ENCODE measurements around the gene MBD1. TPM values are rescaled to one million over a fixed set of nuclear protein-coding genes. Genes with fewer than 3 reads are reported as not detected.

Gene MBD1
- total and polyA plus RNA-seq, 2 of the 13 experiments (the other 11 are each of a cell fraction or from before 2014, with no cell fraction given): 25.5 to 28.6 TPM

DNA sequence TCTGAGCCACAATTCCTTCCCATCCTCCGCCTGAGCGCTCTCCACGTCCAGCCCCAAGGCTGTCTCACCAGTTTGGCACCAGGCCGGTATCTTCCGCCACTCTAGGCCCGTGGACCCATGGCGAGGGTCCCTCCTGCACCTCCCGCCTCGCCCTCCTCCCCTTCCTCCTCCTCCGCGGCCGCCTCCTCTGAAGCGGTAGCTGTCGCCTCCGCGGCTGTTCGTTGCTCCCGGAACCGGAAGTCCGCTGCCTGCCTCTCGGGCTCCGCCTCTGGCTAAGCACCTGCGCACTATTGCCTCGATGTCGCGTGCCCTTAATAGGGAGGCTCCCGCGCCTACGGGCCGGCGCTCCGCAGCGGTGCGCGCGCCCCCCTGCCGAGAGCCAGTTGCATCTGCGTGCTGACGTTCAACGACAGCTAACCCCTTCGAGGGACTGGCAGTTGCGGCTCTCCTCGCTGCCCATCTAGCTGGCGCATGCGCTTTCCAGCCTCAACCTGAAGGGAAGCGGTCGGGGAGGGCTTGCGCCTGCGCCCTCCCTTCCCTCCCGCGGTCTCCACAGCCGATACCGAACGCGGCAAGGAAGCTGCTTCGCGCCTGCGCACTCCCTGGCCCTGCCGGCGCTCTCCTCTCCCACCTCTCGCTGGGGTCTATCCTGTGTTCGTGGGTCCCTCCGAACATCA lies at the start of gene MBD1 (continued):
- no peak for TF ChIP-seq ZC3H4 (CRISPR knock-in tag; IDR thresholded peaks at IDR 0.05; ENCODE audit: borderline replicate concordance)
- TF ChIP-seq MEIS2 (CRISPR knock-in tag; IDR thresholded peaks at IDR 0.05): peak; percentile 79; the same call in 1 of the 2 replicates
- TF ChIP-seq, protein P1, sequence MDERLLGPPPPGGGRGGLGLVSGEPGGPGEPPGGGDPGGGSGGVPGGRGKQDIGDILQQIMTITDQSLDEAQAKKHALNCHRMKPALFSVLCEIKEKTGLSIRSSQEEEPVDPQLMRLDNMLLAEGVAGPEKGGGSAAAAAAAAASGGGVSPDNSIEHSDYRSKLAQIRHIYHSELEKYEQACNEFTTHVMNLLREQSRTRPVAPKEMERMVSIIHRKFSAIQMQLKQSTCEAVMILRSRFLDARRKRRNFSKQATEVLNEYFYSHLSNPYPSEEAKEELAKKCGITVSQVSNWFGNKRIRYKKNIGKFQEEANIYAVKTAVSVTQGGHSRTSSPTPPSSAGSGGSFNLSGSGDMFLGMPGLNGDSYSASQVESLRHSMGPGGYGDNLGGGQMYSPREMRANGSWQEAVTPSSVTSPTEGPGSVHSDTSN (CRISPR knock-in tag; IDR thresholded peaks at IDR 0.05): no peak
- TF ChIP-seq, protein P2, sequence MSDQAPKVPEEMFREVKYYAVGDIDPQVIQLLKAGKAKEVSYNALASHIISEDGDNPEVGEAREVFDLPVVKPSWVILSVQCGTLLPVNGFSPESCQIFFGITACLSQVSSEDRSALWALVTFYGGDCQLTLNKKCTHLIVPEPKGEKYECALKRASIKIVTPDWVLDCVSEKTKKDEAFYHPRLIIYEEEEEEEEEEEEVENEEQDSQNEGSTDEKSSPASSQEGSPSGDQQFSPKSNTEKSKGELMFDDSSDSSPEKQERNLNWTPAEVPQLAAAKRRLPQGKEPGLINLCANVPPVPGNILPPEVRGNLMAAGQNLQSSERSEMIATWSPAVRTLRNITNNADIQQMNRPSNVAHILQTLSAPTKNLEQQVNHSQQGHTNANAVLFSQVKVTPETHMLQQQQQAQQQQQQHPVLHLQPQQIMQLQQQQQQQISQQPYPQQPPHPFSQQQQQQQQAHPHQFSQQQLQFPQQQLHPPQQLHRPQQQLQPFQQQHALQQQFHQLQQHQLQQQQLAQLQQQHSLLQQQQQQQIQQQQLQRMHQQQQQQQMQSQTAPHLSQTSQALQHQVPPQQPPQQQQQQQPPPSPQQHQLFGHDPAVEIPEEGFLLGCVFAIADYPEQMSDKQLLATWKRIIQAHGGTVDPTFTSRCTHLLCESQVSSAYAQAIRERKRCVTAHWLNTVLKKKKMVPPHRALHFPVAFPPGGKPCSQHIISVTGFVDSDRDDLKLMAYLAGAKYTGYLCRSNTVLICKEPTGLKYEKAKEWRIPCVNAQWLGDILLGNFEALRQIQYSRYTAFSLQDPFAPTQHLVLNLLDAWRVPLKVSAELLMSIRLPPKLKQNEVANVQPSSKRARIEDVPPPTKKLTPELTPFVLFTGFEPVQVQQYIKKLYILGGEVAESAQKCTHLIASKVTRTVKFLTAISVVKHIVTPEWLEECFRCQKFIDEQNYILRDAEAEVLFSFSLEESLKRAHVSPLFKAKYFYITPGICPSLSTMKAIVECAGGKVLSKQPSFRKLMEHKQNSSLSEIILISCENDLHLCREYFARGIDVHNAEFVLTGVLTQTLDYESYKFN (CRISPR knock-in tag; conservative IDR thresholded peaks at IDR 0.05): no peak; the same call in 1 of the 2 replicates
- TF ChIP-seq, protein P3, sequence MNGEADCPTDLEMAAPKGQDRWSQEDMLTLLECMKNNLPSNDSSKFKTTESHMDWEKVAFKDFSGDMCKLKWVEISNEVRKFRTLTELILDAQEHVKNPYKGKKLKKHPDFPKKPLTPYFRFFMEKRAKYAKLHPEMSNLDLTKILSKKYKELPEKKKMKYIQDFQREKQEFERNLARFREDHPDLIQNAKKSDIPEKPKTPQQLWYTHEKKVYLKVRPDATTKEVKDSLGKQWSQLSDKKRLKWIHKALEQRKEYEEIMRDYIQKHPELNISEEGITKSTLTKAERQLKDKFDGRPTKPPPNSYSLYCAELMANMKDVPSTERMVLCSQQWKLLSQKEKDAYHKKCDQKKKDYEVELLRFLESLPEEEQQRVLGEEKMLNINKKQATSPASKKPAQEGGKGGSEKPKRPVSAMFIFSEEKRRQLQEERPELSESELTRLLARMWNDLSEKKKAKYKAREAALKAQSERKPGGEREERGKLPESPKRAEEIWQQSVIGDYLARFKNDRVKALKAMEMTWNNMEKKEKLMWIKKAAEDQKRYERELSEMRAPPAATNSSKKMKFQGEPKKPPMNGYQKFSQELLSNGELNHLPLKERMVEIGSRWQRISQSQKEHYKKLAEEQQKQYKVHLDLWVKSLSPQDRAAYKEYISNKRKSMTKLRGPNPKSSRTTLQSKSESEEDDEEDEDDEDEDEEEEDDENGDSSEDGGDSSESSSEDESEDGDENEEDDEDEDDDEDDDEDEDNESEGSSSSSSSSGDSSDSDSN (CRISPR knock-in tag; IDR thresholded peaks at IDR 0.05): peak; percentile 68; the same call in 1 of the 2 replicates
- no peak for TF ChIP-seq MTA3 (CRISPR knock-in tag; IDR thresholded peaks at IDR 0.05)
- peak; percentile 83 for TF ChIP-seq SRSF1 (optimal IDR thresholded peaks at IDR 0.05; ENCODE audit: low read depth, low read length)
- peak; percentile 79; the same call in 1 of the 2 replicates for TF ChIP-seq YEATS4 (CRISPR knock-in tag; IDR thresholded peaks at IDR 0.05; ENCODE audit: borderline replicate concordance)
- 0 out of 4 replicates have a peak, but pooled peaks of 1 of the 2 experiments have one; percentile 33 for TF ChIP-seq NR2F1 (CRISPR knock-in tag; IDR thresholded peaks at IDR 0.05)
- peak; percentile 95 for TF ChIP-seq ZSCAN21 (CRISPR knock-in tag; IDR thresholded peaks at IDR 0.05; ENCODE audit: borderline replicate concordance)
- 0 out of 2 replicates have a peak, but pooled peaks have one; percentile 35 for TF ChIP-seq ZNF547 (CRISPR knock-in tag; IDR thresholded peaks at IDR 0.05)
- TF ChIP-seq, protein P4, sequence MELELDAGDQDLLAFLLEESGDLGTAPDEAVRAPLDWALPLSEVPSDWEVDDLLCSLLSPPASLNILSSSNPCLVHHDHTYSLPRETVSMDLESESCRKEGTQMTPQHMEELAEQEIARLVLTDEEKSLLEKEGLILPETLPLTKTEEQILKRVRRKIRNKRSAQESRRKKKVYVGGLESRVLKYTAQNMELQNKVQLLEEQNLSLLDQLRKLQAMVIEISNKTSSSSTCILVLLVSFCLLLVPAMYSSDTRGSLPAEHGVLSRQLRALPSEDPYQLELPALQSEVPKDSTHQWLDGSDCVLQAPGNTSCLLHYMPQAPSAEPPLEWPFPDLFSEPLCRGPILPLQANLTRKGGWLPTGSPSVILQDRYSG (CRISPR knock-in tag; IDR thresholded peaks at IDR 0.05): no peak
- TF ChIP-seq ZNF205 (CRISPR knock-in tag; IDR thresholded peaks at IDR 0.05): peak; percentile 82; the same call in 1 of the 2 replicates
- TF ChIP-seq, protein P5, sequence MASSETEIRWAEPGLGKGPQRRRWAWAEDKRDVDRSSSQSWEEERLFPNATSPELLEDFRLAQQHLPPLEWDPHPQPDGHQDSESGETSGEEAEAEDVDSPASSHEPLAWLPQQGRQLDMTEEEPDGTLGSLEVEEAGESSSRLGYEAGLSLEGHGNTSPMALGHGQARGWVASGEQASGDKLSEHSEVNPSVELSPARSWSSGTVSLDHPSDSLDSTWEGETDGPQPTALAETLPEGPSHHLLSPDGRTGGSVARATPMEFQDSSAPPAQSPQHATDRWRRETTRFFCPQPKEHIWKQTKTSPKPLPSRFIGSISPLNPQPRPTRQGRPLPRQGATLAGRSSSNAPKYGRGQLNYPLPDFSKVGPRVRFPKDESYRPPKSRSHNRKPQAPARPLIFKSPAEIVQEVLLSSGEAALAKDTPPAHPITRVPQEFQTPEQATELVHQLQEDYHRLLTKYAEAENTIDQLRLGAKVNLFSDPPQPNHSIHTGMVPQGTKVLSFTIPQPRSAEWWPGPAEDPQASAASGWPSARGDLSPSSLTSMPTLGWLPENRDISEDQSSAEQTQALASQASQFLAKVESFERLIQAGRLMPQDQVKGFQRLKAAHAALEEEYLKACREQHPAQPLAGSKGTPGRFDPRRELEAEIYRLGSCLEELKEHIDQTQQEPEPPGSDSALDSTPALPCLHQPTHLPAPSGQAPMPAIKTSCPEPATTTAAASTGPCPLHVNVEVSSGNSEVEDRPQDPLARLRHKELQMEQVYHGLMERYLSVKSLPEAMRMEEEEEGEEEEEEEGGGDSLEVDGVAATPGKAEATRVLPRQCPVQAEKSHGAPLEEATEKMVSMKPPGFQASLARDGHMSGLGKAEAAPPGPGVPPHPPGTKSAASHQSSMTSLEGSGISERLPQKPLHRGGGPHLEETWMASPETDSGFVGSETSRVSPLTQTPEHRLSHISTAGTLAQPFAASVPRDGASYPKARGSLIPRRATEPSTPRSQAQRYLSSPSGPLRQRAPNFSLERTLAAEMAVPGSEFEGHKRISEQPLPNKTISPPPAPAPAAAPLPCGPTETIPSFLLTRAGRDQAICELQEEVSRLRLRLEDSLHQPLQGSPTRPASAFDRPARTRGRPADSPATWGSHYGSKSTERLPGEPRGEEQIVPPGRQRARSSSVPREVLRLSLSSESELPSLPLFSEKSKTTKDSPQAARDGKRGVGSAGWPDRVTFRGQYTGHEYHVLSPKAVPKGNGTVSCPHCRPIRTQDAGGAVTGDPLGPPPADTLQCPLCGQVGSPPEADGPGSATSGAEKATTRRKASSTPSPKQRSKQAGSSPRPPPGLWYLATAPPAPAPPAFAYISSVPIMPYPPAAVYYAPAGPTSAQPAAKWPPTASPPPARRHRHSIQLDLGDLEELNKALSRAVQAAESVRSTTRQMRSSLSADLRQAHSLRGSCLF (CRISPR knock-in tag; IDR thresholded peaks at IDR 0.05; ENCODE audit: borderline replicate concordance): no peak
- no peak for TF ChIP-seq ZNF788 (CRISPR knock-in tag; IDR thresholded peaks at IDR 0.05; ENCODE audit: borderline replicate concordance)

Data from HepG2 (cell line).